A549 (cell line): ENCODE measurements around the gene MYDGF.

Experiments used
- HMGXB4 ChIP-seq: fragments of 250-450 bp; sonication (Bioruptor Pico); IDR thresholded peaks from 2 replicates; pipeline ENCODE4 v1.5.0; 2021; ENCODE audit warnings: mild to moderate bottlenecking, moderate library complexity, borderline replicate concordance
- POLR2AphosphoS2 ChIP-seq: conservative IDR thresholded peaks from 2 replicates; pipeline ENCODE4 v1.6.1; 2012; ENCODE audit warnings: low read length, improper control_type of control experiment, inconsistent platforms
- REST ChIP-seq: fragments of 200-600 bp; sonication (generic); IDR thresholded peaks from 2 replicates; pipeline ENCODE4 v1.6.1; 2016; ENCODE audit warnings: antibody characterized with exemption, mild to moderate bottlenecking, moderate library complexity
- RNF2 ChIP-seq: fragments of 200-600 bp; sonication (generic); IDR thresholded peaks from 2 replicates; pipeline ENCODE4 v1.6.1; 2016; ENCODE audit warnings: low read depth, mild to moderate bottlenecking, antibody characterized with exemption, moderate library complexity, borderline replicate concordance

GRCh38 chr19:4702764-4703163 lies 32.6 kb upstream of the MYDGF start:
- TF ChIP-seq POLR2AphosphoS2 (no peak), HMGXB4 (CRISPR knock-in tag) (no peak), REST (no peak), RNF2 (no peak)
